Germinal center (tissue), 1 donor: Measurements from ENCODE around the gene ADARB2.
"Not testable (repeated sequence)": the region's sequence is repeated elsewhere in the genome, so short reads cannot be mapped to it uniquely, and the experiment has no call there.

Experiments
- DNase-seq: peaks from one replicate; pipeline ENCODE4 v3.0.0; 2012; ENCODE audit warnings: mixed read lengths, low spot score

The ADARB2 gene

DNA sequence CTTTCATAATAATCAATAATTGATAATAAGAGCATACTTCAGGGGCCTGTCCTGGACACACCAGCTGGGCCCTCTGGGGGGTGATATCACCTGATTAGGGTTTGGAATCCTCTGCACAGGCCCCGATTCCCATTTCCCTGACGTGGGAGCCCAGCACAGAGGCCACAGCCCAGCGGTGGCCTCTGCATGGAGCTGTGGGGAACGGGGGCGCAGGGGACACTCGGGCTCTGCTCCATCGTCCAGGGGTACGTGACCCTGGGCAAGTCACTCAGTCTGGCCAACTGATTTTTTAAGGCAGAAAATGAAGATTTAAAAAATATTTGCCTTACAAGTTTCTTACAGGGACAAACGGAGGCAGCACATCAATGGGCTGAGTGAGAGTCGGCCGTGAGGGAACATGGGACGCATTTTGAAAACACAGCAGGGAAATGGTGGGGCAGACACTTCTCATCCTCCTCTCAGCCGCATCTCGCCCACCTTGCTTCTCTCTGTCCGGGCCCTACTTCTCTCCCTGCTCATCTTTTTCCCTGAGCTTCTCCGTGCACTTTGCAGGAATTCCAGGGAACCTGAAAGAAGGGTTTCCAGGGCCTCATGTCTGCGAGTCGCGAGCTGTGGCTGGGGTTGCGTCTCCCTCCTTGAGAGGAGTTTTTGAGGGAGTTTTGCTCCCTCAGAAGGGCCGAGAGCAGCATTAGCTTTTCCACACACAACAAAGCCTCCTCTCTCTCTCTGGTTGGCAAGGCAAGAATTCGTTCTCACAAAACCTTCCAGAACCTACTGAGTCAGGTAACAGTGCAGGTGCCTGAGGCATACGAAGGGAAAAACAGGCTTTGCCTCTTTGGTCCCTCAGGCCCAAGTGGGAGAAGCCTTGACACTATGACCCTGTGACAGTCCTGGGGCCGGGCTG is 369.1 kb downstream of the ADARB2 start:
- DNase-seq, result no peak

DNA sequence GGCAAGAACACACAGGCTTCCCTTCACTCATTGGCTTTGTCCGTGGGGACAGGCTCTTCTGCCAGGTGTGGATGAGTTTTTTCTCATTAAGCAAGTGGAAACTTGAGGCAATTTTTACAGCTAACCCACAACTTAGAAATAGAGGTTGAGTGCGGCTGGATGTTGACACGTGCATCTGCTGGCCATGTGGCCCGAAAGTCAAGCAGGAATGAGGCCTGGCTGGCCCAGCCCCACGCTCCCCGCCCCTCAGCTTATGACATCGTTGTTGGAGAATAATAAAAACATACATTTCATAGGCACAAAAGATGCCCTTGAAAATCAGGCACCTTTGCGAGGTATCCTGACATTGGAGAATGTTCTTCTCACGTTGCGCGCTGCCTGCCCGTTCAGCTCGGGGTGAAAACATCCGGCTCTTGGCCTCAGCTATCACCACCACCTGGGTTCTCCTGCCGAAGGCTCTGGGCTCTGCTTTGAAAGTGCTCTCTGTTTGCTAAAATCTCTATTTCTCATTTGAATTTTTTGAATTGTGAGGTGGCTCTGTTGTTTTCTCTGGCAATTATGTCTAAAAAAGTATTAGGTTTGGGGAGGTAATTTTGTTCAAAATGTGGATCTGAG is 370.4 kb downstream of the ADARB2 start:
- DNase-seq, result no peak

- no peak for DNase-seq
These were observed 371.0 kb downstream of the ADARB2 start for GRCh38 chr10:1366322-1366691.

DNA sequence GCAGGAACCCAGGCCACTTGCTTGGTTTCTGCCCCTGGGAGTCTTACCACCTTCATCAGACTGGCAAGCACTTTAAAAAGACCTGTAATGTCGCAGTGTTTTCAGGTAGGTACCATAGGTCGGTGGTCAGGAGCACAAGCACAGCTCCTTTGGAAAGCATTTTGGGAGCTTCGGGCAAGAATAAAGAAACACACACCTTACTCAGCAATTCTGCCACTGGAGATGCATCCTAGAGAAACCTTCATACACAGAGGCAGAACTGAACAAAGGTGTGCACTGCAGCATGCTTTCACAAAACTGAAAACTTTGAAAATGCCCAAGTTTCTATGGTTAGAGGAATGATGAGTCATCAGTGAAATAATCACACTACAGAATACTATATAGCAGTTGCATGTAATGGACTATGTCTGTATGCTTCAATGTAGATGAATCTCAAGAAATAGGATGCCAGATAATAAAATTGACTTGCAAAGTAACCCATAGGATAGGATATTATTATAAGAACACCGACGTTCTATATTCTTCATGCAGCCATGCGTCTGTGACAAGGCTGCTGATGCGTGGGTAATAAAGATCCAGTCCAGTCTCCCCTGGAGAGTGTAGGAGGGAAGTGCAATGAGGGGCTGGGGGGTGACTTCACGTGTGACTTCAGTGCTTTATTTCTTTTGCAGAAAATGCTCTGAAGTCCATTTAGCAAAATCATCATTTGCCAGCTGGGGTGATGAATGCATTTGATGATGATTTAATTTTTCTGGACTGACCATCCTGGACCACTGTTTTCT is 371.6 kb downstream of the ADARB2 start:
- DNase-seq, result no peak

DNA sequence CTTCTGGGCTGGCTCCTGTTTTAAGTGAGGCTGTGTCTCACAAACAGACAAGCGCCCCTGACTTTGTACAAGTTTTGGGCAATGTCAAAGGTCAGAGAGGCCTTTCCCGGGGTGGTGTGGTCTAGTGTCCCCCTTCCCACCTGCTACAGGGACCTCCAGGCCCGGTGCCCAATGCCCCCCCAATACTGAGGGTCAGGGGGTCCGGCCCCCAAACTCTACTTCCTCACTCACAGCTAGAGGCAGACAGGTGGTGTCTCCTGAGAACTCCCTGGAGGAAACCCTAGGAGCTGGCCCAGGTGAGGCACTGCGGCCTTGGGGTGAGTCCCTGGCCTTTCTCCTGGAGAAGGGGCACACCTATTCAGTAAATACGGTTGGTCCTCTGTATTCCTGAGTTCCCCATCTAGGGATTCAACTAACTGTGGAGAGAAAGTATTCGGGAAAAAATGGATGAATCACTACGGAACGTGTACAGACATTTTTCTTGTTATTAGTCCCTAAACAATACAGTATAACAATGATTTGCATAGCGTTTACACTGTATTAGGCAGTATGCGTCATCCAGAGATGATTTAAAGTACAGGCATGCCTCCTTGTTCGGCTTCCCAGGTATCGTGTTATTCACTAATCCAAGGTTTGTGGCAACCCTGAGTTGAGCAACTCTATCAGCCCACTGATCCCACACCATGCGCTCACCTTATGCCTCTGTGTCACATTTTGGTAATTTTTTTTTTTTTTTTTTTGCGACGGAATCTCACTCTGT is 373.0 kb downstream of the ADARB2 start:
- DNase-seq, result no peak

DNA sequence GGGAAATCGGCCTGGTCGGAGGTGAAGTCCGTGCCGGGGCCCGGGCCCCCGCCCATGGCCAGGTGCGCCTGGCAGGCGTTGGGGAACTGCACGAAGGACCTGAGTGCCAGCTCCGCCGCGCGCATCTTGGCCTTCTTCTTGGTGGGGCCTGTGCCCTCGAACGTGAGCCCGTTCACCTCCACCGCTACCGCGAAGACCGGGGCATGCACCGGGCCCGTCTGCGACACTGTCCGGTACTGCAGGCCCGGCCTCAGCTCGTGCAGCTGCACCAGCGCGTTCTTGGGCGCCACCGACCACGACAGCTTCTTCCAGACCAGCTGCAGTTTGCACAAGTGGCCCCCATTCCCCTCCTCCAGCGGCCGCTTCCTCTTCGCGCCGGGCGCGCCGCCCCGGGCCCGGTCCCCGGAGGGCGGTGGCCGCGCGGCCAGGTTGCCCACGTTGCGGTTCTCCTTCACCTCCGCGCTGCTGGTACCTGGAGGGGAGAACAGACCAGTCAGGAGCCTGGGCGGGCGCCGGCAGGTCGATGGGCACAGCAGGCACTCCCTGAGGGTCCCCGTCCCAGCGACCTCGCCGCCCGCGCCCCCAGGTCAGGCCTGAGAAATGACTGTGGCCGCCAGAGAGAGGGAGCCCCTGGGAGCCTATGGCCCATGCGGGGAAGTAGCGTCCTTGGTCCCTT is 373.7 kb downstream of the ADARB2 start:
- no peak for DNase-seq

- no peak for DNase-seq
These were observed 374.5 kb downstream of the ADARB2 start for GRCh38 chr10:1362589-1363445.

DNA sequence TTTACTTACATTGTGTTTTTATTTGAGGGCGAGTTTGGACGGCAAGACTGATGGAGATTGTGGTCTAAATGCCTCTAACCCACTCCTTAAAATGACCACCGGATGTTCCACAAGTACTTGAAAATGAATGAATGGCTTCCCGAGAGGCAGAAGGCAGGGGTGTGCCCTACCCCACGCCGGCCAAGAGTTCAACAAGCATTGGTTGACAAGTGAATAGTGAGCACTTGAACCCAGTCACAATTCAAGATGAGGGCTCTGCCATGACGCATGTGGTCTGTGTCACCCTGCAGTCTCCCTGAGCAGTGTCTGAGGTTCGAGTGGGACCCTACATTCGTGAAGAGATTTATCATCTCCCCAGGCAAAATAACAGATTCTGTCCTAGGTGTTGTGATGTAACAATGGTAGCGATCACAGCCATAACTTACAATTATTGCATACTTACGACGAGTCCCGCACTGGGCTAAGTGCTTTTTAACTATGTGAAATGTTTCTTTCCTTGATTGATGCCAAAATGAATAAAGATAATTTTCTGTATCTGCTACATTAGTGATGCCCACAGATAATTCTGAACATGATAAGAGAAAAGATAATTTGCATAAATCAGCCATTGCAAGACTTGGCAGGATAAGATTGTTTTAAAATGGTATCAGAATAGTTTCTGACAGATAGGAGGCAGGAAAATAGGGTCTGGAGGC is 375.8 kb downstream of the ADARB2 start:
- no peak for DNase-seq

- no peak for DNase-seq
These were observed 376.7 kb downstream of the ADARB2 start for GRCh38 chr10:1360558-1361164.

GRCh38 chr10:1360011-1360557 is 377.2 kb downstream of the ADARB2 start:
- DNase-seq, result no peak

DNA sequence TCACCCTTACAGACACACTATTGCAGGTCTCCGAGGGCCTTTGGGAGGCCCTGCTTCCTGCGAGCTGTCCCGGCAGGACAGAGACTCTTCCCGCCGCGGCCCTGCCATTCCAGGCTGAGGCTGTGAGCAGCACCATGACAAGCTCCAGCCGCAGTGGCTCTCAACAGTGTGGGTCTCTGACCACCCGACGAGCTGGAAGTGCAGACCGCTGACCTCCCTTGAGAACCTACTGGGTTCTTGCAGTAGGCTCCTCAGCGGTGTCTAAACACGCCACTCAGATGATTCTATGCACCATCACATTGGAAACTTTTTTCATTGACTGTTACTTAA is 377.7 kb downstream of the ADARB2 start:
- DNase-seq, result no peak

DNA sequence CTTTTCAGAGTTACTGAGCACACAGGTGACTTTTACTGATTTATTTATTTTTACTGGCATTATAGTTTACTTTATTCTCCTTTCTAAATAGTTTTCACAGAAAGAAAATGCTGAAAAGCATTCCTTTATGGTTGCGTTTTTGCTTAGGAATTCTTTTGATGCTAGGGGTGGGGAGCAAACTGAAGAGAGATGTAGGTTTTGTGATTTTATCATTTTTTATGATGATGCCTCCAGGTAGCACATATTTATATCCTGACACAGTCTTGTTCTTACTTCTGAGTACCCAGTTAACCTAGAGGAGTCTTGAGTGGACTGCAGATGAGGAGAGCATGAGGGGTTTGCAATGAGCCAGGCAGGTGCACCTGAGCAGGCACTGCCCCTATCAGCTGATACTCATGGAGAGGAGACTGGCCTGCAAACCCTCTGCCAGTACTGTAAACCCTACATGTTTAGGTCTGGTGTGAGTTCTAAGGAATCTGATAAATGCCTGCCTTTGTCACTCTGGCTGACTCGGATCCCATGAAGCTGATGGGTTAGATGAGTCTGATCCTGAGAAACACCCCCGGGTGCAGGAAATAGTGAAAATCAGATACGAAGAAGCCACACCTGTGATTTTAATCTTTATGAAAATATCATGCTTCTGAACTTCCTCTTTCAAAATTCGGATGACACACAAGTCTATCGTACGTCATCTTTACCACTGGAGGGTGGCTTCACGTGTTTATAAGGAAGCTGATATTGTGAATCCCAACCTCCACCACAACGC is 378.3 kb downstream of the ADARB2 start:
- DNase-seq, result peak; percentile 38

- no peak for DNase-seq
These were observed 379.2 kb downstream of the ADARB2 start for GRCh38 chr10:1358147-1358546.

GRCh38 chr10:1356349-1356748 is 381.0 kb downstream of the ADARB2 start:
- no peak for DNase-seq

DNA sequence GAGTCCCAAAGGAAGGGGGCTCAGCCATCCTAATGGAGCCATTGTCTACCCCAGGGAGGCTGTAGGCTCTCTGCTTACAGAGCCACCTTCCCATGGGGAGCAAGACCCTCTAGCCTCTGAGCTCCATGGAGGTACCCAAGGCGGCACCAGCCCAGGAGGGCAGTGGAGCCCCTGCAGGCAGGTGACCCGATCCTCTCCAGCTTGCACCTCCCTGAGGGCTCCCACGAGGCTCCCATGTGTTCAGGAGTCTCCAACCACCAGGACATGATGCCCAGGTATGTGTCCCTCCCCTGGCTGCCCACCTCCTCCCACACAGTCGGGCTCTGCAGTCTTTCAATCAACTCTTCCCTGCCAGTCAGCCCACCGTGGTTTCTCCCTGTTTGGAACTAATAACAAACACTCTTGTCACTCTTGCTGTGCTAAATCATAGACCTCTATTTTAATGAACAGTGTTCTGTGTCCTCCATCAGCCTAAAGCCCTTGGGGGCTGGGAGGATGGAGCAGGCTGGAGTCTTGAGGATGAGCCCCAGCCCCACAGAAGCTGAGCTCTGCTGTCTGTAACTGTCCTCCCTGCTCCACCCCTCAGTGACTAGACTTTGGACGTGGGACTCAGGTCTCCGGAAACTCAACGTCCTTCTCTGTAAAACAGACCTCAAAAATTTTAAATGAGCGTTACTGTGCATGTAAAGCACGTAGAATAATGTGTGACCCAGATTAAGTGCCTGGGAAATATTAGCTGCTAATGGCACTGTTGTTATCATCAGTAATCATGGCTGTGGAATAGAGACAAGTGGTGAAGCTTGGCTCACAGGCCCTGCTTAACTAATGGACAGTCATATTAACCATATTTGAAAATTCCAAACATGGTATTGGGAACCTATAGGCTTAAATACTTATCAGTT is 382.3 kb downstream of the ADARB2 start:
- DNase-seq, result no peak

DNA sequence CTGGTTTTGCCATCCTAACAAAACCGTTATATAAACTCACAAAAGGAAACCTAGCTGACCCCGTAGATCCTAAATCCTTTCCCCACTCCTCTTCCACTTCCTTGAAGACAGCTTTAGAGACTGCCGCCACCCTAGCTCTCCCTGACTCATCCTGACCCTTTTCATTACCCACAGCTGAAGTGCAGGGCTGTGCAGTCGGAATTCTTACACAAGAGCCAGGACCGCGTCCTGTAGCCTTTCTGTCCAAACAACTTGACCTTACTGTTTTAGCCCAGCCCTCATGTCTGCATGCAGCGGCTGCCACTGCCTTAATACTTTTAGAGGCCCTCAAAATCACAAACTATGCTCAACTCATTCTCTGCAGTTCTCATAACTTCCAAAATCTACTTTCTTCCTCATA is 385.0 kb downstream of the ADARB2 start:
- DNase-seq, result not testable (repeated sequence)

DNA sequence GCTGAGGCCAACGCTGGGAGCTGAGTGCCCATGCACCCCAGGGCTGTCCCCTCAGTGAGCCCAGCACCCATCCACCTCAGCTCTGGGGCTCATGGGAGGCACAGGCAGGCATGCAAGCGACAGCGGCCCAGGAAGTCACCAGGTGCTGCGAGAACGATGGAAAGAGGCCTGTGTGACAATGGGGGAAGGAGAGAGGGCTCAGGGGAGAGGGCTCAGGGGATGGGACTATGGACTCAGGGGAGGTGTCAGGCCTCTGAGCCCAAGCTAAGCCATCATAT is 388.6 kb downstream of the ADARB2 start:
- DNase-seq, result no peak
